ENCODE data around the gene INPP5D. TPM values are rescaled to one million over a fixed set of nuclear protein-coding genes. Genes with fewer than 3 reads are reported as not detected.

Gene INPP5D
- total and polyA plus RNA-seq, 2 of the 8 experiments (the other 6 are each of a cell fraction or from before 2014, with no cell fraction given), result 4.5 to 7.1 TPM

- Histone ChIP-seq H4K20me1 (replicated peaks in 1 of 2; ENCODE audit: control insufficient read depth in 1 of 2, insufficient read depth in 2 of 2, low read length in 2 of 2) (no peaks in the 10 kb centered on the region), H3K27me3 (replicated peaks in 1 of 4; ENCODE audit: control insufficient read depth in 3 of 4, extremely low read depth in 1 of 4, insufficient read depth in 3 of 4, low read length in 3 of 4) (no peaks in the 10 kb centered on the region; a peak in 1 of 7 replicates), H3K14ac (ENCODE audit: insufficient read length) (no peak overlapping the region), H3K36me3 (ENCODE audit: control insufficient read depth in 2 of 4, insufficient read depth in 4 of 4, low read length in 3 of 4) (no peaks in the 10 kb centered on the region), H4K8ac (ENCODE audit: extremely low read depth, insufficient read depth, low read length) (no peak overlapping the region), H4K91ac (replicated peaks; ENCODE audit: insufficient read length, low read length) (no peak overlapping the region), H3K4me2 (ENCODE audit: insufficient read depth in 1 of 2, low read depth in 2 of 2, low read length in 2 of 2) (no peak overlapping the region), H3K23me2 (ENCODE audit: low read depth, low read length) (no peaks in the 10 kb centered on the region), H3K56ac (replicated peaks; ENCODE audit: insufficient read length, low read depth, low read length) (no peak overlapping the region), H2BK20ac (ENCODE audit: low read length) (no peak overlapping the region), H3K4ac (replicated peaks; ENCODE audit: insufficient read length, low read depth, low read length) (no peak overlapping the region), H2BK12ac (ENCODE audit: low read depth, low read length) (no peak overlapping the region), H3K79me1 (ENCODE audit: low read depth, low read length) (no peaks in the 10 kb centered on the region), H3K79me2 (ENCODE audit: control insufficient read depth in 1 of 2, insufficient read depth in 2 of 2, low read length in 2 of 2) (no peaks in the 10 kb centered on the region), H3K18ac (ENCODE audit: extremely low read depth, low read length) (no peak overlapping the region), H3K27ac (ENCODE audit: low read depth, low read length) (no peak overlapping the region), H3K9ac (replicated peaks in 1 of 4; ENCODE audit: extremely low read depth in 1 of 4, low read depth in 3 of 4, low read length in 3 of 4) (no peak overlapping the region), H2BK120ac (replicated peaks; ENCODE audit: low read depth, low read length) (no peak overlapping the region), H3K4me3 (ENCODE audit: extremely low read depth in 1 of 4, insufficient read depth in 2 of 4, low read depth in 3 of 4, low read length in 4 of 4) (no peak overlapping the region), H2BK15ac (ENCODE audit: low read length) (no peak overlapping the region), H2AFZ (ENCODE audit: low read length) (no peak overlapping the region), H3K23ac (ENCODE audit: insufficient read length) (no peak overlapping the region), H2AK5ac (ENCODE audit: low read depth, low read length) (no peak overlapping the region), H3K4me1 (replicated peaks in 1 of 4; ENCODE audit: control insufficient read depth in 3 of 4, insufficient read depth in 4 of 4, low read length in 3 of 4) (no peaks in the 10 kb centered on the region), H3K9me3 (ENCODE audit: insufficient read depth in 2 of 2, low read depth in 1 of 2, low read length in 1 of 2) (no peaks in the 10 kb centered on the region), H2BK5ac (ENCODE audit: low read depth, low read length) (no peak overlapping the region), H4K5ac (ENCODE audit: insufficient read length, low read depth, low read length) (no peak overlapping the region)
- CTCF ChIA-PET (ENCODE audit: partially characterized antibody), result interaction anchor here (0.7 to 1.4 kb wide), 2 partner anchors 14 to 33 kb away, joined by 3 to 5 read pairs; no protein-coding TSS in a partner anchor
- POLR2A ChIA-PET (ENCODE audit: partially characterized antibody), result no interaction called here
- FAIRE-seq (no peak), DNase-seq (ENCODE audit: low read depth in 1 of 2, low spot score in 2 of 2) (no peak)
- WGBS, 2 experiments (ENCODE audit: extremely low coverage in 1 of 2, insufficient coverage in 1 of 2, insufficient read length in 1 of 2, insufficient replicate concordance in 2 of 2, low coverage in 1 of 2, low lambda C conversion rate in 2 of 2, missing lambda C conversion rate in 1 of 2), result 93% methylated on average over 6 of the region's 6 CpGs; no CpG with 5 or more reads in 1 of the 2 experiments
- no peak for TF ChIP-seq POU5F1 (IDR thresholded peaks at IDR 0.05; ENCODE audit: low read depth, low read length)
- no peak for TF ChIP-seq RNF2 (IDR thresholded peaks at IDR 0.05; ENCODE audit: borderline replicate concordance, low read depth, low read length, missing control alignments, poor library complexity, severe bottlenecking)
- no peak for TF ChIP-seq RAD21 (IDR thresholded peaks at IDR 0.05 in 1 of 2, conservative IDR thresholded peaks at IDR 0.05 in 1 of 2; ENCODE audit: low read depth in 2 of 2, low read length in 2 of 2)
- no peak for TF ChIP-seq SP4 (IDR thresholded peaks at IDR 0.05; ENCODE audit: low read length)
- no peak for TF ChIP-seq SIN3A (conservative IDR thresholded peaks at IDR 0.05 in 1 of 2, IDR thresholded peaks at IDR 0.05 in 1 of 2; ENCODE audit: low read depth in 1 of 2, low read length in 2 of 2)
- TF ChIP-seq KDM4A (IDR thresholded peaks at IDR 0.05; ENCODE audit: low read depth, low read length, severe bottlenecking), result no peak
- no peak for TF ChIP-seq TAF1 (IDR thresholded peaks at IDR 0.05; ENCODE audit: low read depth, low read length)
- TF ChIP-seq BACH1 (IDR thresholded peaks at IDR 0.05; ENCODE audit: low read length), result no peak
- TF ChIP-seq CREB1 (IDR thresholded peaks at IDR 0.05), result no peak
- TF ChIP-seq GABPA (IDR thresholded peaks at IDR 0.05; ENCODE audit: borderline replicate concordance, insufficient read depth, low read length), result no peak
- TF ChIP-seq PHF8 (conservative IDR thresholded peaks at IDR 0.05; ENCODE audit: low read depth, low read length), result no peak
- TF ChIP-seq NRF1 (IDR thresholded peaks at IDR 0.05; ENCODE audit: low read depth, low read length), result no peak
- TF ChIP-seq TBP (IDR thresholded peaks at IDR 0.05; ENCODE audit: low read depth, low read length), result no peak
- TF ChIP-seq TAF7 (optimal IDR thresholded peaks at IDR 0.05; ENCODE audit: borderline replicate concordance, low read depth, low read length), result no peak
Measured at GRCh38 chr2:233096006-233096405, 35.9 kb downstream of the INPP5D start.

All from H1 (cell line).